Activated effector memory CD4-positive, alpha-beta T cell treated with anti-CD3 and anti-CD28 coated beads, Interleukin-2, amount 50 U/mL, for 16 hours (primary cell): ENCODE data around the gene FOXJ3.
A peak's percentile ranks its signal among the peaks of the same experiment; 100 is the strongest.

Experiments
- DNase-seq: peaks from one replicate; pipeline ENCODE4 v3.0.0-alpha.2; 2020

The FOXJ3 gene

GRCh38 chr1:42333662-42334239 lies 1.3 kb downstream of the FOXJ3 start:
- DNase-seq: no peak

GRCh38 chr1:42332877-42333276 lies 2.2 kb downstream of the FOXJ3 start:
- DNase-seq: no peak

- DNase-seq: no peak
Observed at GRCh38 chr1:42330215-42330614, 4.8 kb downstream of the FOXJ3 start.

GRCh38 chr1:42328916-42329496 lies 6.0 kb downstream of the FOXJ3 start:
- no peak for DNase-seq

- DNase-seq: no peak
Observed at GRCh38 chr1:42328047-42328625, 6.9 kb downstream of the FOXJ3 start.

GRCh38 chr1:42325014-42325402 lies 10.0 kb downstream of the FOXJ3 start:
- no peak for DNase-seq

GRCh38 chr1:42324398-42325013 lies 10.5 kb downstream of the FOXJ3 start:
- no peak for DNase-seq

GRCh38 chr1:42323551-42323950 lies 11.5 kb downstream of the FOXJ3 start:
- no peak for DNase-seq

- no peak for DNase-seq
Observed at GRCh38 chr1:42322577-42322976, 12.5 kb downstream of the FOXJ3 start.

GRCh38 chr1:42321731-42322130 lies 13.3 kb downstream of the FOXJ3 start:
- no peak for DNase-seq

- no peak for DNase-seq
Observed at GRCh38 chr1:42320708-42321107, 14.3 kb downstream of the FOXJ3 start.

GRCh38 chr1:42319871-42320484 lies 15.1 kb downstream of the FOXJ3 start:
- DNase-seq: peak; percentile 72

GRCh38 chr1:42319128-42319851 lies 15.7 kb downstream of the FOXJ3 start:
- no peak for DNase-seq

GRCh38 chr1:42318601-42319000 lies 16.4 kb downstream of the FOXJ3 start:
- DNase-seq: no peak

- DNase-seq: no peak
Observed at GRCh38 chr1:42317308-42317707, 17.7 kb downstream of the FOXJ3 start.

- no peak for DNase-seq
Observed at GRCh38 chr1:42316292-42316691, 18.7 kb downstream of the FOXJ3 start.

- DNase-seq: no peak
Observed at GRCh38 chr1:42315500-42315899, 19.5 kb downstream of the FOXJ3 start.

- no peak for DNase-seq
Observed at GRCh38 chr1:42313970-42314369, 21.1 kb downstream of the FOXJ3 start.

- no peak for DNase-seq
Observed at GRCh38 chr1:42312576-42313212, 22.3 kb downstream of the FOXJ3 start.

- DNase-seq: no peak
Observed at GRCh38 chr1:42311897-42312296, 23.1 kb downstream of the FOXJ3 start.

- DNase-seq: no peak
Observed at GRCh38 chr1:42311138-42311537, 23.9 kb downstream of the FOXJ3 start.

- no peak for DNase-seq
Observed at GRCh38 chr1:42306977-42307376, 28.1 kb downstream of the FOXJ3 start.

- DNase-seq: no peak
Observed at GRCh38 chr1:42305639-42306038, 29.4 kb downstream of the FOXJ3 start.
